HCT116 (cell line): ENCODE results near the gene SUSD4. TPM values are rescaled to one million over a fixed set of nuclear protein-coding genes. Genes with fewer than 3 reads are reported as not detected.

Source experiments
- ATAC-seq: fragments of 200-7000 bp; cut with Tn5 transposase; 2 replicates; pipeline ENCODE4 v1.9.1; 2020; ENCODE audit warnings: mild to moderate bottlenecking, moderate library complexity
- BruUV-seq: library from RNA; stranded (reverse); fragments of 400-500 nt; replicated peaks from 2 replicates; lab custom pipeline; 2021; lab: Mats Ljungman, UMichigan
- CTCF ChIA-PET: fragments of 300-600 bp; sonication (Branson Sonifier 250); formaldehyde crosslinking; loops from one replicate; lab custom pipeline; 2021; ENCODE audit warnings: antibody characterized with exemption; lab: Charles Lee
- POLR2A ChIA-PET: fragments of 300-600, 350-600 bp; sonication (Branson Sonifier 250); formaldehyde crosslinking; loops from one replicate; lab custom pipeline; 2021; ENCODE audit warnings: antibody characterized with exemption; lab: Charles Lee
- RAD21 ChIA-PET, 2 experiments: fragments of 300-600 bp; sonication (Branson Sonifier 250); formaldehyde crosslinking; loops; one replicate each; lab custom pipeline; 2023; ENCODE audit warnings: low total read pairs in 2 of 2; ENCODE audit not compliant: uncharacterized antibody in 2 of 2, unreplicated experiment in 2 of 2, low non-redundant PET in 1 of 2; lab: Charles Lee
- DNase-seq: peaks from one replicate; pipeline ENCODE4 v3.0.0-alpha.2; 2010; ENCODE audit warnings: low read depth, low spot score
- H2AFZ ChIP-seq: fragments of 200-600 bp; shearing (Covaris generic), sonication (generic); 2 replicates; pipeline ENCODE4 v1.6.1; 2017; ENCODE audit warnings: low read depth, mixed run types, mixed read lengths, antibody characterized with exemption, low read length; ENCODE audit not compliant: poor library complexity, severe bottlenecking
- H3K27ac ChIP-seq: 2 replicates; pipeline ENCODE4 v1.5.1; 2012; ENCODE audit warnings: low read depth, low read length
- H3K27me3 ChIP-seq: fragments of 200-600 bp; sonication (generic); 2 replicates; pipeline ENCODE4 v1.6.1; 2016; ENCODE audit warnings: mixed run types, low read length, mixed read lengths; ENCODE audit not compliant: insufficient read depth
- H3K36me3 ChIP-seq, 2 experiments: fragments of 200-500 bp in 1 of 2; fragments of 200-600 bp in 1 of 2; sonication (Bioruptor generic) in 1 of 2; sonication (generic) in 1 of 2; 2 replicates each; pipeline versions ENCODE4 v1.5.1 to v1.6.1; 2014 to 2016; ENCODE audit warnings: low read length in 2 of 2, inconsistent platforms in 1 of 2, mixed read lengths in 1 of 2, mixed run types in 1 of 2; ENCODE audit not compliant: insufficient read depth in 2 of 2, control insufficient read depth in 1 of 2
- H3K4me1 ChIP-seq, 2 experiments: fragments of 200-600 bp in 1 of 2; sonication (generic) in 1 of 2; 2 replicates each; pipeline versions ENCODE4 v1.5.1 to v1.6.1; 2012 to 2017; ENCODE audit warnings: low read length in 2 of 2, inconsistent platforms in 1 of 2, mild to moderate bottlenecking in 1 of 2, mixed read lengths in 1 of 2, mixed run types in 1 of 2, moderate library complexity in 1 of 2; ENCODE audit not compliant: insufficient read depth in 2 of 2, control insufficient read depth in 1 of 2
- H3K4me2 ChIP-seq: fragments of 200-600 bp; sonication (generic); 2 replicates; pipeline ENCODE4 v1.6.1; 2017; ENCODE audit warnings: mixed run types, low read length, mixed read lengths
- H3K4me3 ChIP-seq, 2 experiments: fragments of 200-600 bp in 1 of 2; sonication (generic) in 1 of 2; replicated peaks in 1 of 2; 2 replicates each; pipeline ENCODE4 v1.5.1; 2011 to 2016; ENCODE audit warnings: low read length in 2 of 2, control low read depth in 1 of 2, low read depth in 1 of 2, mild to moderate bottlenecking in 1 of 2, mixed read lengths in 1 of 2, mixed run types in 1 of 2
- H3K79me2 ChIP-seq: fragments of 200-600 bp; sonication (generic); 2 replicates; pipeline ENCODE4 v1.6.1; 2017; ENCODE audit warnings: mild to moderate bottlenecking, mixed run types, low read length, moderate library complexity, mixed read lengths; ENCODE audit not compliant: insufficient read depth
- H3K9ac ChIP-seq: fragments of 200-600 bp; sonication (generic); 2 replicates; pipeline ENCODE4 v1.6.1; 2016; ENCODE audit warnings: low read length, mixed read lengths
- H3K9me2 ChIP-seq: fragments of 200-600 bp; sonication (generic), shearing (Covaris generic); 2 replicates; pipeline ENCODE4 v1.6.1; 2017; ENCODE audit warnings: mixed run types, mild to moderate bottlenecking, moderate library complexity; ENCODE audit not compliant: insufficient read depth
- H3K9me3 ChIP-seq, 2 experiments: fragments of 200-500 bp in 1 of 2; fragments of 200-600 bp in 1 of 2; sonication (Bioruptor generic) in 1 of 2; sonication (generic) in 1 of 2; 2 replicates each; pipeline ENCODE4 v1.6.1; 2014 to 2017; ENCODE audit warnings: low read length in 2 of 2, mixed read lengths in 2 of 2, inconsistent platforms in 1 of 2, low read depth in 1 of 2, mild to moderate bottlenecking in 1 of 2, mixed run types in 1 of 2, moderate library complexity in 1 of 2; ENCODE audit not compliant: control insufficient read depth in 1 of 2, insufficient read depth in 1 of 2
- H4K20me1 ChIP-seq: fragments of 200-600 bp; sonication (generic), shearing (Covaris generic); 2 replicates; pipeline ENCODE4 v1.6.1; 2017; ENCODE audit warnings: mixed run types, mild to moderate bottlenecking, moderate library complexity; ENCODE audit not compliant: insufficient read depth
- EGR1 ChIP-seq: IDR thresholded peaks from 2 replicates; pipeline ENCODE4 v1.6.1; 2012; ENCODE audit warnings: low read depth
- ELF1 ChIP-seq: IDR thresholded peaks from 2 replicates; pipeline ENCODE4 v1.6.1; 2012; ENCODE audit warnings: low read depth, borderline replicate concordance
- EZH2 ChIP-seq: fragments of 200-600 bp; sonication (generic); IDR thresholded peaks from 2 replicates; pipeline ENCODE4 v1.6.1; 2017; ENCODE audit warnings: antibody characterized with exemption, mixed run types
- EZH2phosphoT487 ChIP-seq: fragments of 200-600 bp; IDR thresholded peaks from 2 replicates; pipeline ENCODE4 v1.6.1; 2018; ENCODE audit warnings: antibody characterized with exemption, borderline replicate concordance
- FOSL1 ChIP-seq: IDR thresholded peaks from 2 replicates; pipeline ENCODE4 v1.6.1; 2012; ENCODE audit warnings: low read depth
- POLR2A ChIP-seq: IDR thresholded peaks from 2 replicates; pipeline ENCODE4 v1.7.0; 2011; ENCODE audit warnings: borderline replicate concordance; ENCODE audit not compliant: insufficient read depth, insufficient read length; ENCODE audit errors: extremely low read depth
- POLR2AphosphoS5 ChIP-seq: IDR thresholded peaks from 2 replicates; pipeline ENCODE4 v1.6.1; 2011; ENCODE audit warnings: mild to moderate bottlenecking, low read depth, low read length, moderate library complexity
- REST ChIP-seq: IDR thresholded peaks from 2 replicates; pipeline ENCODE4 v1.6.1; 2012; ENCODE audit warnings: low read depth
- SIN3A ChIP-seq: IDR thresholded peaks from 2 replicates; pipeline ENCODE4 v1.6.1; 2012; ENCODE audit warnings: low read depth
- SP1 ChIP-seq: IDR thresholded peaks from 2 replicates; pipeline ENCODE4 v1.6.1; 2012; ENCODE audit warnings: low read depth
- SRF ChIP-seq: IDR thresholded peaks from 2 replicates; pipeline ENCODE4 v1.6.1; 2012; ENCODE audit warnings: low read depth
- TCF7L2 ChIP-seq: IDR thresholded peaks from 2 replicates; pipeline ENCODE4 v1.7.0; 2011; ENCODE audit warnings: borderline replicate concordance, inconsistent platforms; ENCODE audit not compliant: insufficient read depth, insufficient read length; ENCODE audit errors: extremely low read depth
- YY1 ChIP-seq: IDR thresholded peaks from 2 replicates; pipeline ENCODE4 v1.6.1; 2011; ENCODE audit warnings: low read length, low read depth, moderate library complexity, mild to moderate bottlenecking; ENCODE audit not compliant: insufficient replicate concordance; ENCODE audit errors: extremely low read depth
- ZNF274 ChIP-seq: fragments of 200-500 bp; sonication (Bioruptor generic); IDR thresholded peaks from 2 replicates; pipeline ENCODE4 v1.6.1; 2014; ENCODE audit warnings: mild to moderate bottlenecking, low read depth, low read length, inconsistent platforms
- intact Hi-C: fragments of 100-400 bp; cut with micrococcal nuclease; formaldehyde crosslinking; loops from 2 replicates; pipeline ENCODE4 v1.10.0; 2022
- total RNA-seq: library from RNA; stranded (reverse); gene quantifications from one replicate; pipeline ENCODE4 v1.2.1, GENCODE V29; 2021; ENCODE audit not compliant: unreplicated experiment
- TF ChIP-seq, protein P1 (sequence below): IDR thresholded peaks from 2 replicates; pipeline ENCODE4 v1.6.1; 2012

Gene SUSD4
- total RNA-seq, 1 experiment from 2014 or later = 0.59 TPM

GRCh38 chr1:223234170-223234514, 129.8 kb downstream of the SUSD4 start:
- no peaks in the 10 kb centered on the region for H3K27me3 ChIP-seq
- no TSS peak for BruUV-seq
- H4K20me1 ChIP-seq = no peaks in the 10 kb centered on the region
- ChIA-PET POLR2A (no interaction called here), CTCF (no interaction called here), RAD21 (no interaction called here)
- intact Hi-C loops = no loop called here
- no peaks in the 10 kb centered on the region for H3K36me3 ChIP-seq
- H3K9ac ChIP-seq = peak overlapping the region; percentile 27; the same call in 1 of the 2 replicates
- peak overlapping the region in 1 of 2 experiments; percentile 1; a peak in 1 of 4 replicates for H3K4me3 ChIP-seq
- H3K27ac ChIP-seq = peak overlapping the region; percentile 24; the same call in 1 of the 2 replicates
- H3K9me2 ChIP-seq = no peaks in the 10 kb centered on the region
- no peak for TF ChIP-seq EZH2phosphoT487
- TF ChIP-seq SRF = no peak
- TF ChIP-seq YY1 = no peak
- no peak for TF ChIP-seq ELF1
- TF ChIP-seq SIN3A = no peak
- peak; percentile 43; the same call in 1 of the 2 replicates for ATAC-seq
- no peaks in the 10 kb centered on the region for H3K9me3 ChIP-seq
- H2AFZ ChIP-seq = peak overlapping the region; percentile 51
- peak overlapping the region; percentile 58 for H3K4me2 ChIP-seq
- H3K4me1 ChIP-seq = peaks cover 17 to 49% of the 10 kb centered on the region in 2 experiments
- no peak for DNase-seq
- no peaks in the 10 kb centered on the region for H3K79me2 ChIP-seq

DNA sequence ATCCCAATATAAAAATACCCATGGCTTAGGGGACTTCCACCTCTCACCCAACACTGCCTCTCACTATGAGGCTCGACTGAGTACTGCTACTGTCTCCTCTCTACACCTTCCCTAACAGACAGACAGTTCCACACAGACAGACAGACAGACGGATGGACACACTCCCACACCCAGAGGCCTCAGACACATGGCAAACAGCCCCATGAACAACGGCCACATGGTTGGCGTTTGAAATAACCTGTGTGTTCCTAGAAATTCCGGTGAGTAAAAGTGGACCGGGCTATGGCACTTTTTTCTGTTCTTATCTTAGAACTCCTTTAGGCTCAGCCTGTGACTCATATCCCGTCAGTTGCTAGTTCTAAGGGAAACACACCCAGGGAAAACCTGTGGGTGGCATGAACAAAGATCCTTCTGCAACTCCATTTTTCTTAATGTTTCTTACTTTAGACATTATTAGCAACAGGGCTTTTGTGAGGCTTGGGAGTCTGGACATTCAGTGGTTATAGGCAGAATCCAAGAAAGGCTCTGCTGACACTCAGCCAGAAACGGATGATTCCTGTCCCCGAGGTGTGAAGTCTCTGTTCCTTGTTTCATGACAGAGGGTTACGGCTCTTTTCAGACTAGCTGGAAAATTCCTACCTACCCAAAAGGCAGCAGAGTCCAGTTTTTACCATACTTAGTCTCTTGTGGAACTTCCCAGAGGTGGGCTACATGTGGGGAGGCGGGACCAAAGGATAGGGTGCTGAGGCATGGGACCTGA, 130.4 kb downstream of the SUSD4 start:
- Histone ChIP-seq H3K9me3 (no peaks in the 10 kb centered on the region), H3K4me1 (peaks cover 17 to 49% of the 10 kb centered on the region in 2 experiments), H2AFZ (peak overlapping the region; percentile 51), H3K9ac (peak overlapping the region; percentile 27; the same call in 1 of the 2 replicates), H3K27ac (peak overlapping the region; percentile 24; the same call in 1 of the 2 replicates), H3K4me3 (peak overlapping the region in 1 of 2 experiments; percentile 1; a peak in 1 of 4 replicates), H3K36me3 (no peaks in the 10 kb centered on the region), H3K79me2 (no peaks in the 10 kb centered on the region), H3K9me2 (no peaks in the 10 kb centered on the region), H4K20me1 (no peaks in the 10 kb centered on the region), H3K4me2 (peak overlapping the region; percentile 58), H3K27me3 (no peaks in the 10 kb centered on the region)
- ChIA-PET RAD21 (interaction anchor here in 1 of 2 experiments (0.6 kb wide), 1 partner anchor 90 kb away, joined by 3 read pairs; the partner anchor contains the start of gene TLR5), POLR2A (no interaction called here), CTCF (no interaction called here)
- DNase-seq (peak; percentile 70), ATAC-seq (peak; percentile 83)
- intact Hi-C loops = no loop called here
- BruUV-seq = no TSS peak
- TF ChIP-seq, protein P1, sequence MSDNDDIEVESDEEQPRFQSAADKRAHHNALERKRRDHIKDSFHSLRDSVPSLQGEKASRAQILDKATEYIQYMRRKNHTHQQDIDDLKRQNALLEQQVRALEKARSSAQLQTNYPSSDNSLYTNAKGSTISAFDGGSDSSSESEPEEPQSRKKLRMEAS = peak; percentile 91
- peak; percentile 49 for TF ChIP-seq TCF7L2
- TF ChIP-seq EZH2 = no peak
- no peak for TF ChIP-seq ELF1
- no peak for TF ChIP-seq REST
- no peak for TF ChIP-seq ZNF274
- no peak for TF ChIP-seq POLR2A
- TF ChIP-seq POLR2AphosphoS5 = peak; percentile 24; the same call in 1 of the 2 replicates
- peak; percentile 81 for TF ChIP-seq FOSL1
- TF ChIP-seq EGR1 = peak; percentile 77; the same call in 1 of the 2 replicates
- TF ChIP-seq SP1 = peak; percentile 78
